Suprapubic skin (tissue), 4 donors: Measurements from ENCODE around the gene GRIA4.

Experiments used
- CTCF ChIP-seq, 2 donors: fragments of 200-600 bp in 1 of 2; fragments of 450-650 bp in 1 of 2; sonication (generic) in 1 of 2; IDR thresholded peaks; one replicate each; pipeline ENCODE4 v1.5.1; 2016 to 2019; ENCODE audit warnings: antibody characterized with exemption in 2 of 2, mild to moderate bottlenecking in 1 of 2, moderate library complexity in 1 of 2
- EP300 ChIP-seq: sonication (generic); formaldehyde crosslinking; IDR thresholded peaks from one replicate; pipeline ENCODE4 v1.6.1; 2017; ENCODE audit warnings: antibody characterized with exemption
- POLR2A ChIP-seq, 2 donors: fragments of 450-650 bp; IDR thresholded peaks; one replicate each; pipeline ENCODE4 v1.6.1; 2017; ENCODE audit warnings: antibody characterized with exemption in 2 of 2, mild to moderate bottlenecking in 2 of 2, moderate library complexity in 2 of 2
- POLR2AphosphoS5 ChIP-seq, 3 donors: sonication (generic); formaldehyde crosslinking; IDR thresholded peaks; one replicate each; pipeline ENCODE4 v1.6.1; 2017; ENCODE audit warnings: antibody characterized with exemption in 3 of 3

DNA sequence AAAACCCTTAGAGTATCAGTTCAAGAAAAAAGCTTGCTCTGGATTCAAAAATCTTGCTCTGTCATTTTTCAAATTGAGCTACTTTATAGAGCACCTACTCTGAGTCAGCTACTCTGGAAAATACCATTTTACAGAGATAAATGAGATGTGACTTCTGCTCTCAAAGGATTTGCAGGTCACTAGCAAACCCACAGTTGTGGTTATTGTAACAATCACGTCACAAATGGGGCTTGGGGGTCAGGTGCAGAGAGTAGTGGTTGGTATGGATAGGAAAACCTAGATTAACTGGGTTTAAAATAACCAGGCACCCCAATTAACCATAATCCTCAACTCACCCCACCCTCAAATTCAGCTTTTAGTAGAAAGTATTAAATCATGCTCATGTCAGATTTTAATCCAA lies 359.9 kb downstream of the GRIA4 start:
- TF ChIP-seq EP300 (no peak), CTCF (IDR thresholded peaks at IDR 0.05) (no peak), POLR2AphosphoS5 (IDR thresholded peaks at IDR 0.05) (no peak), POLR2A (IDR thresholded peaks at IDR 0.05) (no peak)
